TTC549 (cell line): Measurements from ENCODE around the gene BEGAIN.

Source experiments
- FAIRE-seq: peaks from 2 replicates; lab custom pipeline; 2012; peaks lifted over from hg19 to GRCh38; lab: Jason Lieb, UNC

Gene BEGAIN

DNA sequence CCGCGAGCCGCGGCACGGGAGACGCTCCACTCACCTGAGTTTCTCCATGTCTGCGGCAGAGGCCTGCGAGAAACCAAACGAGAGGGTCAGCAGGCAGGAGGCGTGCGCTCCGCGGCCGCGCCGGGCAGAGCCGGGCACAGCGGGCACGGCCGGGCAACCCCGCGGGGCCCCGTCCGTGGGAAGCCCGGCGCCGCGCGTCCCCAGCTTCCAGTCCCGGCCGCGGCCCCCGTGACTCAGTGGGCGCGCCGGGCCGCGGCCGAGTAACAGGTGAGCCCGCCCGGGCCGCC, 19.4 kb downstream of the BEGAIN start:
- FAIRE-seq = no peak

DNA sequence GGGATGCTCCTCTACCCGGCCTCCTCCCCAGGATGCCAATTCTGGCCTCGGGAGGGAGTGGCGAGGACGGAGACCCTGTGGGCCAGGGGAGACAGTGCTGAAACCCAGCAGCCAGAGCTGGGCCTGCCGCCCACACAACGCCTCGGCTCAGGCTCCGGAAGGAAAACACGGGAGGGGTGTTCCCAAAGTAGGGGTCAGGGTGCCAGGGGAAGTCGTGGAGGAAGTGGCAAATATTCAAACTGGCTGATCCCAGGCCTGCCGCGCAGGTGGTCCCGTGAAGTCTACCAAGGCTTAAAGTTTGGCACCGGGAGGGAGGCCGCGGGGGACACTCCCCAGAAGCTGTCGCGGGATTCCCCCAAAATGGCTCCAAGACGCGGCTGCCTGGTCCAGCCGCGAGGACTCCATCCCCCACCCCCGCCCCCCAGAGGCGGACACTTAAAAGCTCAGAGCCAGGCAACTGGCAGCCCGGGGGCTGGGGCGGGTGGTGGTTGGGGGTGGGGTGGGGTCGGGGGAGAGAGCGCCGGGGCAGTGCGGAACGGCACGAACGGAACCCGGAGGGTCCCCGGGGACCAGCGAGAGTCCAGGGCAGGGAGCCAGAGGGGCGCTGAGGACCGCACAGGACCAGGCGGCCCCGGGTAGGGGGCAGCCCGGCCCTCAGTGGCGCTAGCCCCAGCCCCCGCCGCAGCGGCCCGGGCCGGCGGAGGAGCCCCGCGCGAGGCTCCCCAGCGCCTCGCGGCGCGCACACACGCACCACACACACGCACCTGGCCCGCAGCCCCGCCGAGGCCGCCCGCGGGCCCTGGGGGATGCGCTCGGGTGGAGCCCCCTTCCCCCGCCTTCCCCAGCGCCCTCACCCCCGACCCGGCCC, 20.0 kb downstream of the BEGAIN start:
- FAIRE-seq = no peak

DNA sequence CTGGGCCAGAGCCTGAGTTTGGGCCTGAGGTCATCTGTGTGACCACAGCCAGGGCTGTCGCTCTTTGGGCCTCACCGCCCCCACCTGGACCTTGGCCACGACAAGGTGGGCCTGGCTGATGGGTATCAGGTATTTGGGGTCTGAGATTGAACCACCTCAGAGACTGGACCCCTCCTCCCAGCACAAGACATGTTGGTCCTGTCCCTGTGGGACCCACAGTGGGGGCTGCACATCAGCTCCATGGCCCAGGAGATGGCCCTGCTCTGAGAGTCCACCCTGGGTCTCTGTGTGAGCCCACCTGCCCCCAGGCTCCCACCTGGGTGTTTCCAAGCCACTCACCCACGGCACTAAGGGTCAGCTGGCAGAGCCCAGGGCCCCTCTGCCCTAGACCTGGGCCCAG, 20.6 kb downstream of the BEGAIN start:
- FAIRE-seq = no peak

- no peak for FAIRE-seq
Observed at GRCh38 chr14:100566119-100566518, 21.1 kb downstream of the BEGAIN start.

GRCh38 chr14:100565650-100566049, 21.6 kb downstream of the BEGAIN start:
- no peak for FAIRE-seq

DNA sequence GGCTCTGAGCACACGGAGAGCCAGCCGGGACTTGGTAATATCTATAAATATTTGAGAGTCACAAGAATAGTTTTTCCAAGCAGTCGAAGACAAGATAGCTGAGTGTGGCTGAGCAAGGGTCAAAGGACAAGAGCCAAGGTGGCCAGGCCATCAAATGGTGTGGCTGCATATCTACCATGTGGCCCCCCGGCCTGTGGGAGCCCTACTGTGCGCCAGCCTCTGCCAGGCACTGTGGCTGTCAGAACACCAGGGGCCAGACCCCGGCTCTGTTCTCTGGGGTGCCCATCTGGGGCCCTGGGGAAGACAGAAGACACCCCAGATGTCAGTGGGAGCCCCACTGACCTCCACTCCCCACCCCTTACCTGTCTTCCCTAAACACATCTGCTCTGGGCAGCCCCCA, 22.7 kb downstream of the BEGAIN start:
- no peak for FAIRE-seq

GRCh38 chr14:100562751-100563150, 24.5 kb downstream of the BEGAIN start:
- FAIRE-seq = no peak

- no peak for FAIRE-seq
Observed at GRCh38 chr14:100561005-100561404, 26.2 kb downstream of the BEGAIN start.

- FAIRE-seq = no peak
Observed at GRCh38 chr14:100560471-100560870, 26.7 kb downstream of the BEGAIN start.

DNA sequence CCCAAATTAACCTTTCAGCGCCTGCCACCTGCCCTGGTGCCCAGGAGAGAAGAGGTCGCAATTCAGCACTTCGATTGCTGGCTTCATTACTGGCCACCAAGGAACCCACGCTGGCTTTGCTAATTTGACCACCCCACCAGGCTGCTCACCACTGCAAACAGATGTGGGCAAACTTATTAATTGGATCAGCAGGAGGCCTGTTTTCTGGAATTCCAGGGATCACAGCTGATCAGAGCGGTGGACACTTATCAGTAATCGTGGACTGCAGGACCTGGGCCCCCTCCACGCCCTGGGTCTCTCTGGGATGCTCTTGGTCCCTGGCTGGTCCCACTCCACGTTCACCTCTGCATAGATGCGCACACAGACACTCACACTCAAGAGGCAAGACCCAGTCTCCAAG, 27.8 kb downstream of the BEGAIN start:
- FAIRE-seq = no peak

DNA sequence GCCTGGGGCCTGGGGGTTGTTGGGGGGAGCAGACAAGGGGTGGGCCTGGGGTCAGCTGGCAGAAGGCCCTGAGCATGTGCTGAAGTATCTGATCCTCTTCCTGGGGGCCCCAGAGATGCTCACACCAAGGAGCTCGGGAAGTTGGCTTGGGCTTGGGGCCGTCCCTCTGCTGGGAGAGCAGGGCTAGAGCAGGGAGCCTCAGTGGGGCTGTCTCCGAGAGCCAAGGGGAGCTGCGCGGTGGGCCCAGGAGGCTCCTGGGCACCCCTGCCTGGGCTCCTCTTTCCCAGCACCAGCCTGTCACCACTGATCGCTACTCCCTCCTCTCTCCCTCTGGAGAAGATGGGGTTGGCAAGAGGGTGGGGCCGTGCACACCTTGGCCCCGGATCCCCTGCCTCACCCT, 28.3 kb downstream of the BEGAIN start:
- no peak for FAIRE-seq

GRCh38 chr14:100558226-100558625, 29.0 kb downstream of the BEGAIN start:
- FAIRE-seq = no peak

DNA sequence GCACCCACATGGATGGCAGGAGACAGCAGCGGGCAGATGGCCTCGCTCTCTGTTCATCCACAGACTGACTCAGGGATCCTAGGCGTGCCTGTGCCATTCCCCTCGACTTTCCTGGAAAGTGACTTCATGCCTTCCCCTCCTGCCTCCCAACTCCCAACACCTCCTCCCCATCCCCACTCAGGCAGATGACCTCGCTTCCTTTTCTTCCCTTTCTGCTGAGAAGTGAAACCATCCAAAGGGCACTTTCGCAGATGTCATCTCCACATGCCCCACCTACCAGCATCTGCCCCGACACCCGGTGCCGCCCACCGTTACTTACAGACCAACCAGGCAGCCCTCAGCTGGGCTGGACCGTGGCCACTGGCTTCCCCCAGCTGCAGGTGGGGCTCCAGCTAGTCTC, 29.6 kb downstream of the BEGAIN start:
- no peak for FAIRE-seq

GRCh38 chr14:100556936-100557505, 30.2 kb downstream of the BEGAIN start:
- no peak for FAIRE-seq

GRCh38 chr14:100556140-100556475, 31.1 kb downstream of the BEGAIN start:
- FAIRE-seq = no peak

DNA sequence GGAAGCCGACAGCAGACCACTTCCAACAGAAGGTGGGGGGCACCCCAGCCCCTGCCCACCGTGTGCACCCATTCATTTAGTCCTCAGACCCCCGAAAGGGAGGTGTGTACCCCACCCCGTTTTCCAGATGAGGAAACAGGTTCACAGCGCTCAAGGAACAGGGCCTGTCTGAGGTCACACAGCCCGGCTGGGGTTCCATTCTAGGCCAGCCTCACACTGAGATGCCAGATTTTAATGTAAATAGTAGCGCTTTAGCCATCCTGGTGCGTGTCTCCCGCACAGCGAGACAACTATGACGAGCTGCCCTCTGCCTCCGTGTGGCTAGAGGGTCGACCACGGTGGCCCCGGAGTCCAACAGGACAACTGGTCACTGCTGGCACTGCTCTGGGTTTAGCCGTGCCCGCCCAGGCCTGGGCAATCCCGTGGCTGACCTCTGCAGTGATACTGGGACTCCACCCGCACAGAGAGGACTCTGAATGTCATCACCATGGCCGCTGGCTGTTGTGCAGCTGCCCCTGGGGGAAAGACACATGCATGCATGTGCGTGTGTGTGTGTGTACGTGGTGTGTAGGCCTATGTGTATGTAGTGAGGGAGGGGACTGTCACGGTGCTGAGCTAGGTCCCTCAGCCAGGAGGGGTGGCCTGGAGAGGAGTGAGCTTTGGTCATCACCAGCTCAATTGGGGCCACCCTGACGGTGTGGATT, 31.6 kb downstream of the BEGAIN start:
- FAIRE-seq = no peak

DNA sequence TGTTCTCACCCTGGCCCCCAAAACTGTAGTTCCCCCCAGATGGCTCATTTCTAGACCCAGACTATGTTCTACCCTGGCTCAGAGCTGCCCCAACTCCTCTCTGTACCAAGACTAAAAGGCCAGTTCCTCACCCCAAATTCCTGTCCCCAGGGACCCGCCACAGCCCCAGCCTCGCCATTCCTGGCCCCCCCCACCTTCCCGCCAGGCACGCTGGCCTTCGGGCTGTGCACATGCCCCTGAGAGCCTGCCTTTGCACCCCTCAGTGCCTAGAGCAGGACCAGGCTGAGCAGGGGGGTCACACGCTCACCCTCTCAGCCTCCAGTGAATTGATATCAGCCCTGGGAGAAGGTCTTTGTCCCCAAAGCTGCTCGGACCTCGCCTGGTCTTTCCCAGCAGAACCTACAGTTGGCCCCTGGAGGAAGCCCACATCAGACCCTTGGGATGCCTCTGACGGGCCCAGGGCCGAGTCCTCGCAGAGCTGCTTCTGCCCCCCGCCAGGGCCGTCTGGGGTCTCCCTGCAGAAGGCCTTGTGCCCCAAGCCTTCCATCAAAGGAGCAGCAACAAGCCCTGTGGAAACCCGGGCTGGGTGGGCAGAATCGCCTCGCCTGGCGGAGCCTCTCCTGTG, 32.4 kb downstream of the BEGAIN start:
- FAIRE-seq = no peak

GRCh38 chr14:100554082-100554677, 33.0 kb downstream of the BEGAIN start:
- FAIRE-seq = no peak

GRCh38 chr14:100553471-100553870, 33.7 kb downstream of the BEGAIN start:
- FAIRE-seq = no peak

DNA sequence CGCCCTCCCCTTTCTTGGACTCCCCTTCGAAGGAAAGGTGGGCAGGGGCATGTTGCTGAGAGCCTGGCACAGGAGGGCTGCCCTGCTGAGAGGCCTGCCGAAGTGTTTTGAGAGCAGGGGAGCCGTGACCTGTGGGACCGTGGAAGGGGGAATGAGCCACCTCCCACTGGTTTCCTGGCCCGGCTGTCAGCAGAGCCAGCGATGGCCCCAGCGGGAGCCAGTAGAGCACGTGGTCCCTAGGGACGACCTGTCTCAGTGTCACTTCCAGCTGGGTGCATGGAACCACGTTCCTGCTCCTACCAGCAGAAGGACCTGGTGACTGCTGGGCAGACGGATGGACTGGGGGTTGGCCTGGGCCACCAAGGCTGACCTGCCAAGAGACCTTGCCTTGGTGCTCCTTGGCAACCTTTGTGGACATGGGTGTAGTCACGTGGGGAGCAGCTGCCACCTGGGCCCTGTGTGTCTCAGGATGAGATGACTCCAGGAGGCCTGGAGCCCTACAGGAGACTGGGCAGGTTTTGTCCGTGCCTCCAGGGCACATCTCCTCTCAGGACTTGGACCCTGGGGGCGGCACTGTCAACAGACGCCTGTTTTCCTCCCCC, 34.6 kb downstream of the BEGAIN start:
- no peak for FAIRE-seq

DNA sequence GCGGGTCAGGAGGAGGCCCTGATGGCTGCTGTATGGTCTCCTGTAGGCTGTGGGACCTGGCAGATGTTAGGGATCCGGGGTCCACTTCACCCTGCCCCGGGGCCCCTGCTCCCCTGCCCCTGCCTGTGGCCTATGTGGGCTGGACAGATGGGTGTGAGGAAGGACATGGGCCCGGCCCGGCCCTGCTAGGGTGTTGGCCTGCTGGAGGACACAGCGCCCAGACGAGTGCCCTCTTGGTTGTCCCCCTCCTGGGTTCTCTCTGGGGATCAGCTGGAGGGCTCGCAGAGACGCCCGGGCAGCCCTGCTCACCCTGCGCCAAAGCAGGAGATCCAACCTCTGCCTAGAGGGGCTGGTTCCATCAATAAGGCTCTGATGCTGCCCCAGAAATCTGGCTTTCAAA, 36.2 kb downstream of the BEGAIN start:
- FAIRE-seq = no peak

- no peak for FAIRE-seq
Observed at GRCh38 chr14:100549834-100550625, 37.2 kb downstream of the BEGAIN start.
